Mesenchymal stem cell (in vitro differentiated cells and primary cell): ENCODE results near the gene LRRFIP1.
A peak's percentile ranks its signal among the peaks of the same experiment; 100 is the strongest.

Experiments
- DNase-seq: peaks from one replicate; pipeline ENCODE4 v3.0.0-alpha.2; 2013
- H2AFZ ChIP-seq: one replicate; pipeline ENCODE4 v1.6.1; 2013; ENCODE audit warnings: low read depth, mild to moderate bottlenecking, control low read depth, inconsistent platforms, low read length, moderate library complexity
- H2AK5ac ChIP-seq: 2 replicates; pipeline ENCODE4 v1.6.1; 2013; ENCODE audit warnings: low read length, moderate library complexity, mild to moderate bottlenecking, inconsistent platforms; ENCODE audit not compliant: severe bottlenecking
- H2BK120ac ChIP-seq: one replicate; pipeline ENCODE4 v1.6.1; 2013; ENCODE audit warnings: low read depth, mild to moderate bottlenecking, inconsistent platforms, low read length, moderate library complexity
- H2BK12ac ChIP-seq, 2 experiments: one replicate each; pipeline ENCODE4 v1.6.1; 2013; ENCODE audit warnings: inconsistent platforms in 2 of 2, low read length in 2 of 2, mild to moderate bottlenecking in 2 of 2, moderate library complexity in 2 of 2, control low read depth in 1 of 2
- H2BK15ac ChIP-seq: one replicate; pipeline ENCODE4 v1.6.1; 2013; ENCODE audit warnings: mild to moderate bottlenecking, low read depth, inconsistent platforms; ENCODE audit not compliant: poor library complexity, severe bottlenecking
- H2BK5ac ChIP-seq: 2 replicates; pipeline ENCODE4 v1.6.1; 2013; ENCODE audit warnings: low read depth, mild to moderate bottlenecking, low read length, control low read depth, inconsistent platforms; ENCODE audit not compliant: poor library complexity, severe bottlenecking
- H3K14ac ChIP-seq, 2 experiments: one replicate each; pipeline ENCODE4 v1.6.1; 2013; ENCODE audit warnings: inconsistent platforms in 2 of 2, low read length in 2 of 2, control low read depth in 1 of 2, mild to moderate bottlenecking in 1 of 2, moderate library complexity in 1 of 2
- H3K18ac ChIP-seq, 2 experiments: one replicate each; pipeline ENCODE4 v1.6.1; 2013; ENCODE audit warnings: inconsistent platforms in 2 of 2, low read length in 2 of 2, control low read depth in 1 of 2, low read depth in 1 of 2, mild to moderate bottlenecking in 1 of 2
- H3K23ac ChIP-seq, 2 experiments: one replicate each; pipeline ENCODE4 v1.6.1; 2013; ENCODE audit warnings: inconsistent platforms in 2 of 2, low read length in 2 of 2, mild to moderate bottlenecking in 2 of 2, moderate library complexity in 2 of 2, control low read depth in 1 of 2
- H3K27ac ChIP-seq: 2 replicates; pipeline ENCODE4 v1.5.1; 2013; ENCODE audit warnings: mild to moderate bottlenecking, moderate library complexity, low read length, control low read depth, inconsistent platforms; ENCODE audit not compliant: poor library complexity, severe bottlenecking
- H3K27me3 ChIP-seq, 2 experiments: 2 replicates each; pipeline versions ENCODE4 v1.6.1 to v1.7.0; 2013; ENCODE audit warnings: low read length in 2 of 2, mild to moderate bottlenecking in 2 of 2, moderate library complexity in 2 of 2, control low read depth in 1 of 2, inconsistent platforms in 1 of 2; ENCODE audit not compliant: control insufficient read depth in 1 of 2, insufficient read depth in 1 of 2
- H3K36me3 ChIP-seq, 2 experiments: 2 replicates each; pipeline versions ENCODE4 v1.6.1 to v1.7.0; 2013; ENCODE audit warnings: low read length in 2 of 2, control low read depth in 1 of 2, inconsistent platforms in 1 of 2, low read depth in 1 of 2, mild to moderate bottlenecking in 1 of 2; ENCODE audit not compliant: insufficient read depth in 2 of 2, control insufficient read depth in 1 of 2
- H3K4ac ChIP-seq, 2 experiments: one replicate each; pipeline ENCODE4 v1.6.1; 2013; ENCODE audit warnings: inconsistent platforms in 2 of 2, low read length in 2 of 2, mild to moderate bottlenecking in 2 of 2, moderate library complexity in 2 of 2, control low read depth in 1 of 2, low read depth in 1 of 2
- H3K4me1 ChIP-seq: 2 replicates; pipeline ENCODE4 v1.6.1; 2013; ENCODE audit warnings: low read depth, low read length, control low read depth; ENCODE audit not compliant: control insufficient read depth, insufficient read depth
- H3K4me2 ChIP-seq: 2 replicates; pipeline ENCODE4 v1.6.1; 2013; ENCODE audit warnings: low read length, mild to moderate bottlenecking, inconsistent platforms; ENCODE audit not compliant: poor library complexity, severe bottlenecking
- H3K4me3 ChIP-seq, 2 experiments: 2 replicates each; pipeline versions ENCODE4 v1.5.1 to v1.7.0; 2013; ENCODE audit warnings: low read length in 2 of 2, mild to moderate bottlenecking in 2 of 2, control low read depth in 1 of 2, low read depth in 1 of 2; ENCODE audit not compliant: insufficient read depth in 1 of 2
- H3K79me1 ChIP-seq: replicated peaks from 2 replicates; pipeline ENCODE4 v1.6.1; 2013; ENCODE audit warnings: mild to moderate bottlenecking, control low read depth, low read length, inconsistent platforms; ENCODE audit not compliant: poor library complexity, severe bottlenecking
- H3K9ac ChIP-seq: 2 replicates; pipeline ENCODE4 v1.7.0; 2013; ENCODE audit warnings: mild to moderate bottlenecking, low read length, moderate library complexity
- H3K9me3 ChIP-seq: 2 replicates; pipeline ENCODE4 v1.7.0; 2013; ENCODE audit warnings: mild to moderate bottlenecking, low read length; ENCODE audit not compliant: control insufficient read depth
- H4K8ac ChIP-seq: one replicate; pipeline ENCODE4 v1.6.1; 2013; ENCODE audit warnings: inconsistent platforms, mild to moderate bottlenecking, low read length, moderate library complexity
- H4K91ac ChIP-seq: one replicate; pipeline ENCODE4 v1.6.1; 2013; ENCODE audit warnings: mild to moderate bottlenecking, low read length, inconsistent platforms
- WGBS: methylation state at CpG from one replicate; pipeline ENCODE4 v1.1.7; 2013; ENCODE audit warnings: mixed read lengths; 5-methylcytosine and 5-hydroxymethylcytosine counted together

Gene LRRFIP1

DNA sequence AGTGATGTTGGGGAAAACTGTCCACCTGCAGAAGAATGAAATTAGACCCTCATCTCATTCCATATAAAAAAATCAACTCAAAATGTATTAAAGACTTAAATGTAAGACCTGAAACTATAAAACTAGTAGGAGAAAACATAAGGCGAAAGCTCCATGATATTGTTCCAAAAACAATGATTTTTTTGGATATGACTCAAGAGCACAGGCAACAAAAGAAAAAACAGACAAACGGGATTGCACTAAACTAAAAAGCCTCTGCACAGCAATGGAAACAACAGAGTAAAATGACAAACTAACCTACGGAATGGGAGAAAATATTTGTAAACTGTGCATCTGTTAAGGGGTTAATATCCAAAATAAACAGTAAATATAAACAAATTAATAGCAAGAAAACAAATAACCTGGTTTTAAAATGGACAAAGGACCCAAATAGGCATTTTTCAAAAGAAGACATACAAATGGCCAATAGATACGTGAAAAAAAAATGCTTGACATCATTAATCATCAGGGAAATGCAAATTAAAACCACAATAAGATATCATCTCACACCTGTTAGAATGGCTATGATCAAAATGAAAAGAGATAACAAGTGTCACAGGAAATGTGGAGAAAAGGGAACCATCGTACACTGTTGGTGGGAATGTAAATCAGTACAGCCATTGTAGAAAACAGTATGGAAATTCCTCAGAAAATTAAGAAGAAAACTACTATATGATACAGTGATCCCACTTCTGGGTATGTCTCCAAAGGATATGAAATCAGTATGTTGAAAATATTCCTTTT, 26.6 kb downstream of the LRRFIP1 start:
- H2AK5ac ChIP-seq = no peak overlapping the region
- no peak overlapping the region for H2BK15ac ChIP-seq
- H3K4ac ChIP-seq = no peak overlapping the region
- H3K18ac ChIP-seq = no peak overlapping the region
- H4K91ac ChIP-seq = no peak overlapping the region
- no peak overlapping the region for H2AFZ ChIP-seq
- H2BK5ac ChIP-seq = no peak overlapping the region
- H3K23ac ChIP-seq = no peak overlapping the region
- no peak overlapping the region for H3K4me2 ChIP-seq
- H3K27me3 ChIP-seq = no peaks in the 10 kb centered on the region
- H3K79me1 ChIP-seq = peaks cover 31% of the 10 kb centered on the region
- H3K4me1 ChIP-seq = peaks cover 8% of the 10 kb centered on the region
- no peak overlapping the region for H3K4me3 ChIP-seq
- peaks cover 7% of the 10 kb centered on the region for H3K9me3 ChIP-seq
- 78% methylated on average over 1 of the region's 5 CpGs for WGBS
- no peak overlapping the region for H3K9ac ChIP-seq
- H3K14ac ChIP-seq = no peak overlapping the region
- no peak overlapping the region for H2BK12ac ChIP-seq
- no peak overlapping the region for H2BK120ac ChIP-seq
- no peak overlapping the region for H3K27ac ChIP-seq
- H3K36me3 ChIP-seq = peaks cover 20 to 22% of the 10 kb centered on the region in 2 experiments
- H4K8ac ChIP-seq = no peak overlapping the region
- DNase-seq = no peak

DNA sequence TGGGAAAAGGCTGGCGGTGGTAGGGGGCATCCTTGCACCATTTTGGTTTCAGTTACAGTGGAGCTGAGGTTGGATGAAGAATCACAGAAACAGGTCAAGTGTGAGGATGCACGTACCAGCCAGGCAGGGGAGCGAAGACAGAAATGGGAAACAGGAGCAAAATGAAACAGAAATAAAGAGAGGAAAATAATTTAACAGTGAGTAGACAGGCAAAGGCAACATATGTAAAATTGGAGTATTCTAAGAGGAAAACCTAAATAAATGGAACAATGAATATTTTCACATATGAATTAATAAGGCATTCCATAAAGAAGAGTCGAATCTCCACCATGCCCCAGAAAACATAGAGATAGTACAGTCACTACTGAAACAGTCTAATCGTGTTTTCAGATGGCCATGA, 29.7 kb downstream of the LRRFIP1 start:
- no peak overlapping the region for H3K9ac ChIP-seq
- no peak overlapping the region for H3K4ac ChIP-seq
- no peak overlapping the region for H2BK12ac ChIP-seq
- no peak overlapping the region for H2BK5ac ChIP-seq
- no peak overlapping the region for H3K14ac ChIP-seq
- WGBS = 91% methylated on average over 5 of the region's 5 CpGs
- no peaks in the 10 kb centered on the region for H3K4me1 ChIP-seq
- H2BK120ac ChIP-seq = no peak overlapping the region
- H3K4me3 ChIP-seq = no peak overlapping the region
- H4K91ac ChIP-seq = no peak overlapping the region
- no peak overlapping the region for H3K23ac ChIP-seq
- H3K36me3 ChIP-seq = peaks cover 6 to 8% of the 10 kb centered on the region in 2 experiments
- peaks cover 7% of the 10 kb centered on the region for H3K9me3 ChIP-seq
- H3K4me2 ChIP-seq = no peak overlapping the region
- no peak overlapping the region for H3K27ac ChIP-seq
- H3K27me3 ChIP-seq = no peaks in the 10 kb centered on the region
- H4K8ac ChIP-seq = no peak overlapping the region
- peaks cover 17% of the 10 kb centered on the region for H3K79me1 ChIP-seq
- H2AFZ ChIP-seq = no peak overlapping the region
- no peak overlapping the region for H2AK5ac ChIP-seq
- DNase-seq = no peak
- H3K18ac ChIP-seq = no peak overlapping the region
- H2BK15ac ChIP-seq = no peak overlapping the region

DNA sequence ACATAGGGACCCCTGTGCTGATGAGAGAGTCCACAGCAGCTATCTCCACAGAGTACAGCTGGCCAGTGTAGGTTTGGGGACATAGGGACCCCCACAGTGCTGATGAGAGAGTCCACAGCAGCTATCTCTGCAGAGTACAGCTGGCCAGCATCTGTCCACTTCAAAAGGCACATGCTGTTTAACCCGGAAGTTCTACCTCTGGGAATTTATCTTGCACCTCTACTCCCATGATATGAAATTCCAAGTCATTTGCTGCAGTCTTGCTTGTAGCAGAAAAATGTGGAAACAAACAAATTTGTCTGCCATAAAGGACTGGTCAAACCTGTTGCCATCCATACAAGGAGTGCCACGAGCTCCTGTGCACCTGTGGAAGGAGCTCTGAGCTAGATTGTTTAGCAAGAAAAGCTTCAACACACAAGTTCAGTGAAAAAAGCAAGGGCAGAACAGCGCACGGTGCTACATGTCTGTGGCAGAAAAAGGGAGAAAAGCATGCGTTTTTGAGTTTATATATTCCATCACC, 33.1 kb downstream of the LRRFIP1 start:
- Histone ChIP-seq H3K9ac (no peak overlapping the region), H3K4me3 (no peak overlapping the region), H3K14ac (no peak overlapping the region), H2AFZ (no peak overlapping the region), H4K8ac (no peak overlapping the region), H3K9me3 (peaks cover 7% of the 10 kb centered on the region), H3K4me1 (peaks cover 9% of the 10 kb centered on the region), H2BK5ac (no peak overlapping the region), H2BK12ac (no peak overlapping the region), H3K27me3 (no peaks in the 10 kb centered on the region), H3K36me3 (peaks cover 0 to 6% of the 10 kb centered on the region in 2 experiments), H3K79me1 (peaks cover 21% of the 10 kb centered on the region), H4K91ac (no peak overlapping the region), H2BK15ac (no peak overlapping the region), H3K4ac (no peak overlapping the region), H3K23ac (no peak overlapping the region), H3K18ac (no peak overlapping the region), H2BK120ac (no peak overlapping the region), H3K27ac (no peak overlapping the region), H2AK5ac (no peak overlapping the region), H3K4me2 (no peak overlapping the region)
- 65% methylated on average over 2 of the region's 5 CpGs for WGBS
- DNase-seq = no peak

DNA sequence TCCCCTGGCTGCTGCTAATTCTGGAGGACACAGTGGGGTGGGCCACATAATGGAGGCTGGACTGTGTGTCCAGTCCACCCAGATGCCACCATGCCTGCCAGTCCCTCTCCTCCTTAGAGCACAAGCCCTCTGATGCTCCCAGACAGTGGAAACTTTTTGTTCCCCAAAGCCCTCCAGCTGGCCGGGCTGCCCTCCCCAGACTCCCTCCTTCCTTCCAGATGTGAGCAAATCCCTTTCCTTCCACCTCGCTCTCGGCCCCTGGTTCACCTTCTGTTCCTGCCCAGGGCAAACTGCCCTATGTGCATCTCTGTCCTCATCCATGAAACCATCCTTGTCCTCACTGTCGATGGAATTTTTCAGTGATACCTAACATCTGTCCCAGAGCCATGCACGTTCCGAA, 33.9 kb downstream of the LRRFIP1 start:
- H2BK5ac ChIP-seq = no peak overlapping the region
- peaks cover 15% of the 10 kb centered on the region for H3K4me1 ChIP-seq
- H2AK5ac ChIP-seq = no peak overlapping the region
- H3K23ac ChIP-seq = no peak overlapping the region
- H4K8ac ChIP-seq = no peak overlapping the region
- H2AFZ ChIP-seq = no peak overlapping the region
- no peak overlapping the region for H3K9ac ChIP-seq
- peak overlapping the region in 1 of 2 experiments; percentile 36 for H3K14ac ChIP-seq
- DNase-seq = no peak
- H3K36me3 ChIP-seq = peaks cover 4 to 6% of the 10 kb centered on the region in 2 experiments
- H3K4me2 ChIP-seq = no peak overlapping the region
- peaks cover 7% of the 10 kb centered on the region for H3K9me3 ChIP-seq
- H2BK12ac ChIP-seq = no peak overlapping the region
- H3K4ac ChIP-seq = no peak overlapping the region
- H2BK120ac ChIP-seq = no peak overlapping the region
- H3K18ac ChIP-seq = no peak overlapping the region
- 88% methylated on average over 6 of the region's 6 CpGs for WGBS
- H3K4me3 ChIP-seq = no peak overlapping the region
- peaks cover 23% of the 10 kb centered on the region for H3K79me1 ChIP-seq
- no peak overlapping the region for H2BK15ac ChIP-seq
- no peak overlapping the region for H4K91ac ChIP-seq
- H3K27ac ChIP-seq = no peak overlapping the region
- H3K27me3 ChIP-seq = no peaks in the 10 kb centered on the region
